Fibroblast of lung (primary cell): ENCODE data around the gene PPP6R3. TPM values are rescaled to one million over a fixed set of nuclear protein-coding genes. Genes with fewer than 3 reads are reported as not detected.

Source experiments
- DNase-seq, 2 donors: peaks; one replicate each; pipeline versions ENCODE4 v3.0.0 to v3.0.0-alpha.2; 2010; ENCODE audit warnings: low read depth in 2 of 2
- H2AFZ ChIP-seq: 2 replicates; pipeline ENCODE4 v1.5.1; 2012; ENCODE audit warnings: low read length, control low read depth, inconsistent platforms
- H3K27ac ChIP-seq: 2 replicates; pipeline ENCODE4 v1.5.1; 2011; ENCODE audit warnings: low read length, control low read depth; ENCODE audit not compliant: insufficient read depth
- H3K27me3 ChIP-seq: 2 replicates; pipeline ENCODE4 v1.5.1; 2011; ENCODE audit warnings: mild to moderate bottlenecking, low read length; ENCODE audit not compliant: control insufficient read depth, insufficient read depth
- H3K36me3 ChIP-seq: 2 replicates; pipeline ENCODE4 v1.5.1; 2011; ENCODE audit warnings: low read length; ENCODE audit not compliant: control insufficient read depth, insufficient read depth
- H3K4me1 ChIP-seq: 2 replicates; pipeline ENCODE4 v1.5.1; 2011; ENCODE audit warnings: low read length; ENCODE audit not compliant: control insufficient read depth, insufficient read depth; ENCODE audit errors: extremely low read depth
- H3K4me2 ChIP-seq: 2 replicates; pipeline ENCODE4 v1.5.1; 2011; ENCODE audit warnings: low read length, control low read depth; ENCODE audit not compliant: insufficient read depth; ENCODE audit errors: extremely low read depth
- H3K4me3 ChIP-seq, 4 experiments: fragments of 200-600 bp in 1 of 4; sonication (generic) in 1 of 4; replicated peaks in 1 of 4; 2 replicates each; pipeline ENCODE4 v1.5.1; 2011 to 2016; ENCODE audit warnings: low read length in 4 of 4, low read depth in 3 of 4, mild to moderate bottlenecking in 3 of 4, control low read depth in 2 of 4, inconsistent platforms in 1 of 4, mixed read lengths in 1 of 4; ENCODE audit not compliant: insufficient read depth in 1 of 4; ENCODE audit errors: control extremely low read depth in 1 of 4
- H3K79me2 ChIP-seq: 2 replicates; pipeline ENCODE4 v1.5.1; 2012; ENCODE audit warnings: mild to moderate bottlenecking, low read length, inconsistent platforms; ENCODE audit not compliant: control insufficient read depth, insufficient read depth
- H3K9ac ChIP-seq: 2 replicates; pipeline ENCODE4 v1.5.1; 2011; ENCODE audit warnings: mild to moderate bottlenecking, low read length, control low read depth; ENCODE audit not compliant: insufficient read depth
- H3K9me3 ChIP-seq: 2 replicates; pipeline ENCODE4 v1.5.1; 2012; ENCODE audit warnings: low read depth, low read length; ENCODE audit not compliant: control insufficient read depth, insufficient read depth
- H4K20me1 ChIP-seq: 2 replicates; pipeline ENCODE4 v1.5.1; 2011; ENCODE audit warnings: low read length; ENCODE audit not compliant: control insufficient read depth, insufficient read depth; ENCODE audit errors: extremely low read depth
- CTCF ChIP-seq, 2 donors: IDR thresholded peaks in 1 of 2; conservative IDR thresholded peaks in 1 of 2; 1 replicate in 1 of 2; 2 replicates in 1 of 2; pipeline ENCODE4 v1.5.1; 2011 to 2012; ENCODE audit warnings: low read length in 2 of 2, control low read depth in 1 of 2, inconsistent platforms in 1 of 2, low read depth in 1 of 2, mild to moderate bottlenecking in 1 of 2
- EZH2 ChIP-seq: IDR thresholded peaks from 2 replicates; pipeline ENCODE4 v1.5.1; 2012; ENCODE audit warnings: low read length, control low read depth, mild to moderate bottlenecking; ENCODE audit errors: missing control alignments
- polyA plus RNA-seq, 2 donors: library from polyadenylated mRNA; depleted of rRNA in 1 of 2; stranded (reverse) in 1 of 2; unstranded in 1 of 2; fragments of >200 nt; gene quantifications; 2 replicates each; pipeline ENCODE4 v1.2.1, GENCODE V29; 2011 to 2012; ENCODE audit warnings: missing spikeins in 1 of 2
- total RNA-seq: library from RNA; depleted of rRNA; stranded (reverse); fragments of >200 nt; gene quantifications from 2 replicates; pipeline ENCODE4 v1.2.1, GENCODE V29; 2014

PPP6R3 gene
- total and polyA plus RNA-seq, 2 donors (not counting 1 experiment from before 2014, with no cell fraction given) = 44.2 to 120 TPM

- Histone ChIP-seq H4K20me1 (no peaks in the 10 kb centered on the region), H3K9ac (no peak overlapping the region), H3K36me3 (no peaks in the 10 kb centered on the region), H3K79me2 (peaks cover 81% of the 10 kb centered on the region), H2AFZ (no peak overlapping the region), H3K4me2 (no peak overlapping the region), H3K4me3 (no peak overlapping the region), H3K4me1 (no peaks in the 10 kb centered on the region), H3K27me3 (no peaks in the 10 kb centered on the region), H3K9me3 (no peaks in the 10 kb centered on the region), H3K27ac (no peak overlapping the region)
- DNase-seq = no peak
- TF ChIP-seq CTCF (conservative IDR thresholded peaks at IDR 0.05 in 1 of 2, IDR thresholded peaks at IDR 0.05 in 1 of 2; ENCODE audit: low read depth in 1 of 2, low read length in 2 of 2) (no peak), EZH2 (no peak)
Observed at GRCh38 chr11:68480193-68480592, 19.6 kb downstream of the PPP6R3 start.

- TF ChIP-seq CTCF (conservative IDR thresholded peaks at IDR 0.05 in 1 of 2, IDR thresholded peaks at IDR 0.05 in 1 of 2; ENCODE audit: low read depth in 1 of 2, low read length in 2 of 2) (no peak), EZH2 (no peak)
- Histone ChIP-seq H3K27ac (no peak overlapping the region), H3K4me3 (no peak overlapping the region), H3K4me1 (no peaks in the 10 kb centered on the region), H3K79me2 (peaks cover 88% of the 10 kb centered on the region), H3K9ac (no peak overlapping the region), H2AFZ (no peak overlapping the region), H3K9me3 (no peaks in the 10 kb centered on the region), H3K36me3 (no peaks in the 10 kb centered on the region), H3K4me2 (no peak overlapping the region), H3K27me3 (no peaks in the 10 kb centered on the region), H4K20me1 (no peaks in the 10 kb centered on the region)
- DNase-seq = peak in 1 of 2 donors; percentile 24
Observed at GRCh38 chr11:68480852-68481510, 20.4 kb downstream of the PPP6R3 start.

GRCh38 chr11:68481579-68482240 lies 21.2 kb downstream of the PPP6R3 start:
- H2AFZ ChIP-seq = no peak overlapping the region
- H3K36me3 ChIP-seq = no peaks in the 10 kb centered on the region
- H3K27me3 ChIP-seq = no peaks in the 10 kb centered on the region
- DNase-seq = no peak
- no peaks in the 10 kb centered on the region for H3K9me3 ChIP-seq
- no peak overlapping the region for H3K27ac ChIP-seq
- no peaks in the 10 kb centered on the region for H3K4me1 ChIP-seq
- TF ChIP-seq CTCF (conservative IDR thresholded peaks at IDR 0.05 in 1 of 2, IDR thresholded peaks at IDR 0.05 in 1 of 2; ENCODE audit: low read depth in 1 of 2, low read length in 2 of 2) = no peak
- no peak for TF ChIP-seq EZH2
- H3K79me2 ChIP-seq = peaks cover 90% of the 10 kb centered on the region
- no peak overlapping the region for H3K4me3 ChIP-seq
- no peak overlapping the region for H3K4me2 ChIP-seq
- H4K20me1 ChIP-seq = no peaks in the 10 kb centered on the region
- H3K9ac ChIP-seq = no peak overlapping the region
